Medulla oblongata (tissue), 1 donor: ENCODE results near the gene ETFB.

Experiments used
- DNase-seq: peaks from one replicate; pipeline ENCODE4 v3.0.0-alpha.2; 2015; ENCODE audit errors: extremely low spot score

ETFB gene

GRCh38 chr19:51351266-51351990, 14.8 kb downstream of the ETFB start:
- DNase-seq, result no peak

GRCh38 chr19:51347209-51347928, 18.8 kb downstream of the ETFB start:
- no peak for DNase-seq

DNA sequence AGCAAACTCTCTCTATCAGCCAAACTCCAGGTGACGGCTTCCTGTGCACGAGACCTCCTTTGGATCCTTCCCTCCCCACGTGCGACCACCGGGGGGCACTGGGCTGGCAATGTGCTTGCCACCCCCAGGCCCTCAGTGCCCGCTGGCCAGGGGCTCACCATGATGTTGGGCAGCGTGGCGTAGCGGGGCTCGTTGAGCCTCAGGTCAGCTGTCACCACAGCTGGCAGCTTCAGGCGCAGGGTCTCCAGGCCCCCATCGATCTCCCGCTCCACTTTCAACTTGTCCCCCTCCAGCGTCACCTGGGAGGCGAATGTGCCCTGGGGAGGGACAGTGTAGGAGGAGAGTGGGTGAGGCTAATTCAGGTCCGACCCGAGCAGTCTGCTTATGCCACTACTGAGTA, 19.4 kb downstream of the ETFB start:
- DNase-seq, result no peak

- DNase-seq, result no peak
These were observed 21.0 kb downstream of the ETFB start for GRCh38 chr19:51345076-51345620.

GRCh38 chr19:51342631-51343569, 23.3 kb downstream of the ETFB start:
- DNase-seq, result no peak

DNA sequence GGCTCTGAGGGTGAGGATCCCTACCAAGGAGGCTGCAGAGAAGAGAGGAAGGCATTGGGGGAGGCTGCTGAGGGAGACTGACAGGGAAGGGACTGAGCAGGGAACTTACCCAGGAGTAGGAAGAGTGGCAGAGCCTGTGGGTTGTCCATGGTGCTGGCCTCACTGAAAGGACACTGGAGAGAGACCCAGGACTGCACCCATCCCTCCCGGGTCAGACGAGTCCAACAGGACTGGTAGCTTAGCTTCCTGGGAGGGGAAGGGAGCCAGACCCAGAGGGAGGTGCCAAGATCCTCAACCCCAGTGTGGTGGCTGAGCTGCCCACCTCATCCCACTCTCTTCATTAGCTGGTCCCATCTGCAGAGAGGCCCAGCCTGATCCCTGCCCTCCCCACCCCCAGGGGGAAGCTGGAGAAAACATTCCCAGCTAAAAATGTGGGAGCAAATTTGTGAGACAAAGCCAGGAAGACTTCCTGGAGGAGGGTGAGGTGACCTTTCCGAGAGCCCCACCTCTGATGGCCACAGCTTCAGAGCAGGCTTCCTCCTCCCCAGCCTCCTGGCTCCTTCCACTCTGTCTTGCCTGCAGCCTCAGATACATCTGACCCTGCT, 24.1 kb downstream of the ETFB start, which contains the start of gene VSIG10L:
VSIG10L (minus strand) TSS at position 164 of the 605 bp plus-strand sequence; CDS start at position 149, 15 bp downstream.
- DNase-seq, result no peak

GRCh38 chr19:51341066-51341465, 25.1 kb downstream of the ETFB start:
- no peak for DNase-seq

DNA sequence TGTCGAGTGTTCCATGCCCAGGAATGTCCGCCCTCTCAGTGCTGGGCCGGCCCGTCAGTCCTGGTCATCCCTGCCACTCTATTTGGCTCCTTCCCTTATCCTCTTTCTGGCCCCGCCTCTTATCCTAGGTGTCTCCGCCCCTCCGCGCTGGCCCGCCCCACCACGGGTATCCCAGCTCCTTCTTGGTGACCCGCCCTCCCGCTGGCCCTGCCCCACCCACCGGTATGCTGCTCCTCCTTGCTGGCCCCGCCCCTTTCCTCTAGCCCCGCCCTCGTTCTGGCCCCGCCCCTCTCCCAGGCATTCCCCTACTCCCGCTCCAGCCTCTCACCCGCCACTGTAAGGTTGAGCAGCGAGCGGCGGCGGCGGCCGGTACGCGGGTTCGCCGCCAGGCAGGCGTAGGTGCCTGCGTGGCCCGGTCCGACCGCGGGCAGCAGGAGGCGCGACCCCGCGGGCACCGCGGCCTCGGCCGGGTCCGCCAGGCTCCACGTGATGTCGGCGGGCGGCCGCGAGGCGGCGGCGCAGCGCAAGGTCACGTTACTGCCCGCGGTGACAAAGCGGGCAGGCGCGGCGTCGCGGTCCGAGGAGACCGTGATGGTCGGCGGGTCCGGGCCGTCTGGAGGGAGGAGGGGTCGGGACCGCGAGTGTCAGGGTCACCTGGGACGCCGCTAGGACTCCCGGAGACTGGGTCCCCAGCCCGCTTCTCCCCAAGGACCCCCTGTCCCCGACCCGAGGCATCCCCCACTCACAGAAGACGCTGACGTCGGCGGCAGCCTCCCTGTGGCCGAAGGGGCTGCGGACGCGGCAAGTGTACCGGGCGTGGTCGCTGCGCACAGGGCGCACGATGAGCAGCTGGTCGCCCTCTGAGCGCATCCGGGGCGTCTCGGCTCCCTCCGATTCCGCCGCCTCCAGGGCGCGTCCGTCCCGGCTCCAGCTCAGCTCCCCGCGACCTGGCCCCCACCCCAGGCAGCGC, 26.2 kb downstream of the ETFB start:
- DNase-seq, result peak; percentile 92

DNA sequence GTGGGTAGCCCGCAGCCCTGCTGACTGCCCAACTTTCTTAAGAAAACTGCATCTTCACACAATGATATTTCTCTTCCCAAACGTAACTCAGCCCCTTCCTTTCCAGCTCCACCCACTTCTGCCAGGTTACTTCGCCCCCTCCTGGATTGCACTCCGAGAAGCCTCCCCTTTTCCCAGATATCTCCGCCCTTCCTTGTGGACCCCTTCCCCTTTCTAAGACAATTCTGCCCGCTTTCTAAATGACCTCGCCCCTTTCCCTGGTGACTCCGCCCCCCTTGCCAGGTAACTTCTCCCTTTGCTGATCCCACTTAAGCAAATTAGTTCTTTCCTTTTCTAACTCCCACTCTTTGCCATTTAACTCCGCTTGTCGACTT, 26.9 kb downstream of the ETFB start:
- no peak for DNase-seq

GRCh38 chr19:51338563-51339312, 27.4 kb downstream of the ETFB start:
- peak; percentile 67 for DNase-seq

- DNase-seq, result no peak
These were observed 28.2 kb downstream of the ETFB start for GRCh38 chr19:51337861-51338562.

GRCh38 chr19:51337141-51337860, 28.9 kb downstream of the ETFB start:
- no peak for DNase-seq

DNA sequence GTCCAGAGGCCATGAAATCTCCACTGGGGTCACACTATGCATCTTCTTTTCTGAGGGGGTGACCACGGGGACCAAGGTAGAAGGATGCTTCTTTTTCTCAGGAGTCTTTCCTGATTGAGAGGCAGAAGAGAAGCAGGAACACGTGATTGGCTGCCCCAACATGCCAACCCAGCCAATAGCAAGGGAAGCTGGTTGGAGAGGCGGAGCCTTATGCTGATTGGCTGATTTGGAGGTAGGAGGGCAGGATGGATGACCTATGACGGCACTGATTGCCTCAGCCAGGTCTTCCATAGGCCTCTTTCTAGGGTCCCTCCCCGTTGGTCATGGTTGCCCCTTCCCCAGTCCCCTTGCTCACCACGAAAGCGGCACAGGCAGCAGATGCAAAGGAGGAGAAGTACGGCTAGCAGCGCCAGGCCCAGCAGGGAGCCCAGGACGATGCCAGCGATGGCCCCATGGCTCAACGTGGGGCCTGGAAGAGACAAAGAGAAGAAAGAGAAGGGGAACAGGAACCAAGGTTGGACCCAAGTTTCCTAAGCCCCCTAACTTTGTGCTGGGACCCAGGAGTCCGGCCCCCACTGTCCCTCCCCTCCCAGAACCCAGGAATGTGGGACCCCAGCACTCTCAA, 32.2 kb downstream of the ETFB start:
- no peak for DNase-seq

DNA sequence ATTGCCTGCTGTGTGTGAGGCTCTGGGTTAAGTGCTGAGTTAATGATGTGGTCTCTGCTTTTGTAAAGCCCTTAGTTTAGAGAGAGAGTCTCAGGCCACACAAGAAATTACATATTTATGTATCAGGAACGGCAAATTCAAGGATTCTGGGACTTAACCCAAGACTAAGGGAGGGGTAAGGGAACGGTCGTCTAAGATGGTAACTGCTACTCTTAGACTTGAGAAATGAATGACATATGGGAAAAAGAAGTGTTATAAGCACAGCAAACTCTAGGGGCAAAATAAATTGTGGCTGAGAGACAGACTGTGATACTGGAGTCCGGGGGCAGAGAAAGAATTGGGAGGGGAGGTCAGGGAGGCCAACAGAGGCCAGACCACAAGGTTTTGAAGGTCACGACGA, 34.5 kb downstream of the ETFB start:
- no peak for DNase-seq

DNA sequence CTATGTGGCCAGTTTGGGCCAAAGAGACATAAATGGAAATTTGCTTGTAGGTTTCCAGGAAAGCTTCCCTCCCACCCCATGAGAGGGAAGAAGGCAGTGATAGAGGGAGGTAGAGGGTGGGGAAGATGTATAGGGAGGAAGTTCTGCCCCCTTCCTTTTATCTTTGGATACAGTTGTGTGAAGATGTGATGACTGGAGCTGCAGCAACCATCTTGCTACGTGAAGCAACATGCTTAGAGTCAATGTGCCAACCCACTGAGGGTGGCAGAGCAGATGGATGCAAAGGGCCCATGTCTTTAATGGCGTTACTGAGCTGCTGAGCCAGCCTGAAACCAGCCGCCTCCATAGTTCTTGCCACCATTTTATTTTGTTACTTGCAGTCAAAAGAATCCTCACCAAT, 35.0 kb downstream of the ETFB start:
- DNase-seq, result no peak

GRCh38 chr19:51330366-51330765, 35.8 kb downstream of the ETFB start:
- DNase-seq, result no peak

GRCh38 chr19:51329411-51329810, 36.8 kb downstream of the ETFB start:
- no peak for DNase-seq
